ENCODE data around the gene LRP6.
"Not testable (repeated sequence)": the region's sequence is repeated elsewhere in the genome, so short reads cannot be mapped to it uniquely, and the experiment has no call there.

The LRP6 gene
- 4.1 to 11.0 reads per million in 2 donors for total RNA-seq

DNA sequence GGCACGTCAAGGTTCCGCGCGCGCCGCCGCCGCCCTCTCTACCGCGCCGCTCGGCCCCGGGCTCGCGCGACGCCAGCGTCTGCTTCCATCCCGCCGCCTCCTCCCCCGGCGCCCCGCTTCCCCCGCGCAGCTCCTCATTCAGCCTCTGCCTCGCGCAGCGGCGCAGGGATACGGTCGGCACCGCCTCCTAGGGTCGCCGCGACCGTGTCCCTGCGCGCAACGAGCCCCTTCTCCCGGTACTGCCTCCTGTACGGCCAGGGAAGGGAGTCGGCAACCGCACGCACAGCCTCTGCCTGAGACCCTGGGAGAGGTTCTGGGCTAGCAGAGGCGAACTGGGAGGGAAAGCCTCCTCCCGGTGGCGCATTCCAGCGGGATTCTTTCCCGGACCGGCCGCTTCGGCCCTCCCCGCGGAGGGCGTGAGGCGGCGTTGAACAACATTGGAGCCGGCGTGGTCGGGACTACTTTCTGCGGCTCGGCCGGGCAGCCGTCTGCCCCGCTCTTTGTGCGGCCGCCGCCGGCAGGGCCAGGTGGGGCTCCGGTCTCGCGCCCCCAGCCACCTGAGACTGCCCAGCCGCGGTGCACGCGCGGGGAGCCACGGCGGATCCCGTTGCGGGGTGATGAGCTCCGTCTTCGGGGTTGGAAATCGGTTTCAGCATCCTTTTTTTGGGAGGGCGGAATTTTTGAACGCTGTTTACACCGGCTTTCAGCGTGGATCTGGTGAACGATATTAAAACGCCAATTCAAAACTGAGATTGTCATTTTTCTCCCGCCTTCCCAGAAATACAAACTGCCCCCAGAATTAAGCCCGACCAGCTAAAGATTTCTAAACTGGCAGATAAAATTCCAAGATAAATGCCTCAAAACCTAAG, at the start of gene LRP6:
Gene LRP6 (minus strand): TSS at position 172 of the 869 bp plus-strand sequence. CDS start 309 bp downstream, outside the sequence.
- peak; percentile 46 for DNase-seq

DNA sequence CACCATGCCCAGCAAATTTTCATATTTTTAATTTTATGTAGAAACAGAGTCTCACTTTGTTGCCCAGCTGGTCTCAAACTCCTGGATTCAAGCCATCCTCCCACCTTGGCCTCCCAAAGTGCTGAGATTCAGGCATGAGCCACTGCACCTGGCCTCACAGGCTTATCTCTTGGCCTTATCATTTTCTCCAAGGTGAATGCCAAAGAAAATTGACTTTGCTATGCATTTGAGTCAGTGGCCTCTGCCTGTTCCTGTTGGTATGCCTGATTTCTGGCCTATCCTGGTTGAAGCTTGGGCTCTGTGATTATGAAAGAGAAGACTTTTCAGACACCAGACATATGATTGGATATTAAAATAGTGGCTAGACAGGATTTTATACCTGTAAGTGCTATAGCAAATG, 49.0 kb upstream of the LRP6 start:
- no peak for DNase-seq

- not testable (repeated sequence) for DNase-seq
These were observed 43.9 kb upstream of the LRP6 start for GRCh38 chr12:12310695-12311094.

DNA sequence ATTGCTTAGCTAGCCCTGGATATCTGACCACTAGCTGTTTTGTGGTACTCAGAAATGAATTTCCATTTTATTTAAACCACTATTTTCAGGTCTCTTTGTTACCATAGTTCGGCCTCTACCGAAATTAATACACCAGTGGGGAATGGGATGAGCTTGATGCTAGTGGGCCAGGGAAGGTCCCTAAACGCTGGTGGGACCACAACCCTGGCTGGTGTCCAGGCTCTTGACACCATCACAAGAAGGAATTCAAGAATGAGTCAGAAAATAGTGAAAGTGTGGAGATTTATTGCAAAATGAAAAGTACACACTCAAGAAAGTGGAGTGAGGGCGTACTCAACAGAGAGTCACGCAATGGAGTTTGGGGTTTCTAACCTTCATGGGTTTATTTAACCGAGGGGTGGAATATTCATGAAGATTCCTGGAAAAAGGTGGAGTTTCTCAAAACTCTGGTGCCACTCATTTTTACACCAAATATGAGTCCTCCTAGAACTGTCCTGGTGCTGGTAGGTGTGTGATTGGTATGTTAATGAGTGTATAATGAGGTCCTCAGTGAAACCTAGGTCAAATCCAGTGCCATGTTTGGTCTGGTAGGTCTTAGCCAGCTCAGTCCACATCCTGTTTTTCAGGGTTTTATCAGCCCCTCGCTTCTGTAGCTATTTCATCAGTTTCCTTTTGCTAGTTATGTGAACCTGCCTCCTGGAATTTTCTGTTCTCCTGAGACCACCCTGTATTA, 38.9 kb upstream of the LRP6 start:
- DNase-seq, result no peak

DNA sequence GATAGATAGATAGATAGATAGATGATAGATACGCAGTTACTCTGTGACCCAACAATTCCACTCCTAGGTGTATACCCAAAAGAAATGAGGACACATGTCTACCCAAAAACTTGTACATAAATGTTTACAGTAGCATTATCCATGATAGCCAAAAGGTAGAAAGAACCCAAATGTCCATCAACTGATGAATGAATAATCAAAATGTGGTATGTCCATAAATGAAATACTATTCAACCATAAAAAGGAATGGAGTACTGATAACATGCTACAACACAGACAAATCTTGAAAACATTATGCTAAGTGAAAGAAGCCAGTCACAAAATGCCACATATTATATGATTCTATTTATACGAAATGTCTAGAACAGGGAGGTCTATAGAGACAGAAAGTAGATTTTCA, 36.1 kb upstream of the LRP6 start:
- no peak for DNase-seq

GRCh38 chr12:12301122-12301521, 34.3 kb upstream of the LRP6 start:
- no peak for DNase-seq

DNA sequence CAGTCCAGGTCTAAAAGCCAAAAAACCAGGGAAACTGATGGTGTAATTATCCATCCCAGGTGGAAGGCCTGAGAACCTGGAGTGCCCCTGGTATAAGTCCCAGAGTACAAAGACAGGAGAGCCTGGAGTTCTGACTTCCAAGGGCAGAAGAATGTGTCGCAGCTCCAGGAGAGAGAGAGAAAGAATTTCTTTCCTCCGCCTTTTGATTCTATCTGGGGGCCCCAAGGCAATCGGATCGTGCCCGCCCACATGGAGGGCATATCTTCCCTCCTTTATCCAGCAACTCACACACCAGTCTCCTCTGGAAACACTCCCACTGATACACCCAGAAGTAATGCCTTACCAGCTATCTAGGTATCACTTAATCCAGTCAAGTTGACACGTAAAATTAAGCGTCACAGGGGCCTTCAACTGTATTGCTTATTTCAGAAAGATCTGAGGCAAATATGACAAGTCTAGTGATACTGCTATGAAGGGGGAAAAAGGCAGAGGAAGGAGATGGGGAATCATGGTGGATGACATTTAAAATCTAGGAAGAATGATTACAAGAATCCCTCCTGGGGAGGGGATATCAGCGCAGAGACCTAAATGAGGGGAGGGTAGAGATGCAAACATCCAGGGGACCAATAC, 30.5 kb upstream of the LRP6 start:
- no peak for DNase-seq

DNA sequence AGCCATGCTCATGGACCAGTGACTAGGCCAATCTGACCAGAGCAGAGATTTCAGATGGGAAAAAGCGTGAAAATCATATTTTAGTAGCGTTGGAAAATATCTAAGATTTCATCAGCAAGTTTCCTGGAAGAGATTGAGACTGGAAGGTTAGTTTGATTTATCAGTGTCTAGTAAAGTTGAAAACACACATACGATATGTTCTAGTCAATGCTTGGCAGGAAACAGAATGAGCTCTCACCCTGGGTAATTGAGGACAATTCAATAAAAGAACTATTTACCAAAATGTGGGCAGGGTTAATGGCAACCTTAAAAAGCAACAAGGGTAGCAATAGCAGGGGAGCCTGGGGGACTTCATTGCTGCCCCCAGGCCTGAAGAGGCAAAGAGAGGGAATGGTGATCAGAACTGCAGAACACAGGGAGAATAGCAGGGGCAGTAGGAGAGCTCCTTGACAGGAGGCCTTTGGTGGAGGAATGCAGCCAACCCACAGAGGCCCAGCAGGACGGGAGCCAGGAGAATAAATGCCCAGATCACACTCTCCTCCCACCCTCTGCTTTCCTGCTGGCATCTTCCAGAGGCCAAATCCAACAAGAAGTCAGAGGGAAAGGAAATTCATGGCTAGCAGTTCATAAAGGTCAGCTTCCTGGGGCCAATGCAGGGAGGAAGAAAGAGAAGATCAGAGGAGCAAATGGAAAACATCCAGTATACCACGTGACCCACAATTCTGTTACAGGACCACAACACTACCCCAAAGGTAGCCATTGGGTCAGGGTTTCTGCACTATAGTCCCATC, 27.6 kb upstream of the LRP6 start:
- DNase-seq, result no peak

DNA sequence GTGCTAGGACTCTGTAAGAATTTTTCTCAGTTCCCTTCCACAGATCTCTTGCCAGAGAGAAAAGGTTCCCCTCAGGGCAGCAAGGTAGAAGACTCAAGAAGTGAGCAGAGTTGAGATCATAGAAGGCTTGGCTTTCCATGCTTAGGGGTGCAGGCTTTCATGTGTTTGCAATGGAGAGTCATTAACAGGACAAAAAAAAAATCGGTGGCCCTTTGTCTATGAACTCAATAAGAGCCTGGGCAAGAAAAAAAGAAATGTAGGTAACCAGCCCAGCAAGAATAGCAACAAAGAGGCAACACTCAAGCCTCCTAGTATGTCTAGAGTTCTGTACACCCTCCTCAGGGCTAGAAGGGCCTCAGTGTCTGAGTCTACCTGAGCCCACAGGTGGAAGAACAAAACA, 23.4 kb upstream of the LRP6 start:
- no peak for DNase-seq

DNA sequence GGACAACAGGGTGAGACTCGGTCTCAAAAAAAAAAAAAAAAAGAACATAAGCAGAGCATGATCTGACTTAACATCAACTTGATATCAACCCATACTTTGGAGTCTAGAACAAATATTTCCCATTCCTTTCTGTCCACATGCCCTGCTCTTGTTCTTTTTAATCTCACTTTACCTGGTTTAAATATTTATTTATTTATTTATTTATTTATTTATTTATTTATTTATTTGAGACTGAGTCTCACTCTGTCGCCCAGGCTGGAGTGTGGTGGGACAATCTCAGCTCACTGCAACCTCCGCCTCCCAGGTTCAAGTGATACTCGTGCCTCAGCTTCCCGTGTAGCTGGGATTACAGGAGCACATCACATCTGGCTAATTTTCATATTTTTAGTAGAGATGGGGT, 19.6 kb upstream of the LRP6 start:
- DNase-seq, result no peak

- DNase-seq, result no peak
These were observed 16.0 kb upstream of the LRP6 start for GRCh38 chr12:12282761-12283425.

DNA sequence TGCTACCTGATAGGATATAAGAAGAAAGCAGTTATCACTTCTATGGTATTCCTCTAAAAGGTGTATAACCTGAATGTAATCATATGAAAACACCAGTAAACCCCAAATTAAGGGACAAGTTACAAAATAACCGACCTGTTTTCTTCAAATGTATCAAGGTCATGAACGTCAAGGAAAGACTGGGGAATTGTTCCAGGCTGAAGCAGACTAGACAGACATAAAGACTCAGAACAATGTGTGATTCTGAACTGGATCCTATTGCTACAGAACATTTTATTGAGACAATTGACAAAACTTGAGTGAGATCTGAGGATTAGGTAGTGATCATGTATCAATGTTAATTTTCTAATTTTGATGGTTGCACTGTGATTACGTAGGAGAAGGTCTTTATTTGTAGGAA, 15.4 kb upstream of the LRP6 start:
- DNase-seq, result no peak

GRCh38 chr12:12281134-12281533, 14.3 kb upstream of the LRP6 start:
- no peak for DNase-seq

DNA sequence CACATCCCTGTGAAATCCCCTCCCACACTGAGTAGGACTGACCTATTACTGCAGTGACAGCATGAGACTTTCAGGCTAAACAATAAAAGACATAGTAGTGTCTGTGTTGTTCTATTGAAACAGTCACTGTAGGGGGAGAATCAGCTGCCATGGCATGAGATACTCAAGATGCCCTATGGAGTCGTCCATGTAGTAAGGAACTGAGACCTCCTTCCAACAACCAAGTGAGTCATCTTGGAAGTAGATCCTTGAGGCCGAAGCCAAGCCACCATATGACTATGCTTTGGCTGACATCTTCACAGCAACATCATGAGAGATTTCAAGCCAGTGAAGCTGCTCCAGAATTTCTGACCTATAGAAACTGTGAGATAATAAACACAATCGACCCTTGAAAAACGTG, 12.1 kb upstream of the LRP6 start:
- no peak for DNase-seq

- no peak for DNase-seq
These were observed 9.0 kb upstream of the LRP6 start for GRCh38 chr12:12275874-12276273.

DNA sequence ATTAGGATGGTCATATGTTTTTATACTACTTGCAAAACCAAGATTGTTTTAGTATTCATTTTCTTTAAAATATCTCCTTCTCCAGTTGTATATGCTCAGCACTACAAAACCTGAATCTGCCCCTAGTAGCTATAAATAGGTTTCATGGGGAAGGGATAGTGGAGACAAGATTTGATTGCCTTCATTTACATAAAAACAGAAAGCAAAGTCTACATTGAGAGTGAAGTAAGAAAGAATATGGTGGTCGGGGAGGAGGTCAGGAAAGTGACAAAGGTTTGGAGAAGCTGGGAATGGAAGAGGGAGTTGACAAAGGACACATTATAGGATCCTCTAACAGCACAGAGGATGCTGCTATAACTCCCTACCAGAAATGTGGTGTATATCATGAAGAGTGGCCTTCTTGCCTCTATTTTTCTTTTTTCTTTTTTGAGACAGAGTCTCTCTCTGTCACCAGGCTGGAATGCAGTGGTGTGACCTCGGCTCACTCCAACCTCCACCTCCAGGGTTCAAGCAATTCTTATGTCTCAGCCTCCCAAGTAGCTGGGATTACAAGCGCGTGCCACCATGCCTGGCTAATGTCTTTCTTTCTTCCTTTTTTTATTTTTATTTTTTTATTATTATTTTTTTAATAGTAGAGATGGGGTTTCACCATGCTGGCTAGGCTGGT, 6.6 kb upstream of the LRP6 start:
- DNase-seq, result no peak

- no peak for DNase-seq
These were observed 6.0 kb upstream of the LRP6 start for GRCh38 chr12:12272869-12273268.

GRCh38 chr12:12270226-12270625, 3.4 kb upstream of the LRP6 start:
- no peak for DNase-seq

DNA sequence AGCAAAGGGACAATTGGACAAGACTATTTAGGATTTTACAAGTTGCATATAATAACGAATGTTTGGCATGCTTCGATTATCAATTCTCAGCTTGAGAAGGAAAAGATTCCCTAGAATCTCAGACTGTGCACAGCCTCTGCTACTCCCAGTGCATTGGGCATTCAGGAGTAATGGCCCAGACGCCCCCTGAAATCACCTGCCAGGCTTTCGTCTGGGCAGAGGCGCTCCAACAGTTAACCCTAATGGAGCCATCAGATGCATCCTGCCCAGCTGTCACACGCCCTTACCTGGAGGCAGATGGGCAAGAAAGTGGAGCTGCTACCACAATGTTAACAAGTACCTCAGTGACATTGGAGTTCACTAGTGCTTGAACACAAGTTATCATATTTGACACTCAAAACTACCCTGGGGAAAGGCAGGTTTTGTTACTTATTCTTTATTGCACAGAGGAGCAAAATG, 927 bp upstream of the LRP6 start:
- no peak for DNase-seq

GRCh38 chr12:12266389-12266872, 413 bp downstream of the LRP6 start:
- DNase-seq, result no peak

Data from T-helper 9 cell (primary cell).